Anterior cingulate cortex (tissue), 58 donors: ENCODE measurements around the gene JPT2.
A peak's percentile ranks its signal among the peaks of the same experiment; 100 is the strongest.

ENCODE experiments used
- DNase-seq, 58 donors: peaks; one replicate each; lab custom pipeline; 2025; lab: John Stamatoyannopoulos, UW

Gene JPT2

GRCh38 chr16:1677942-1678499 is at the start of gene JPT2:
JPT2 (plus strand) TSS chr16:1678279; CDS start chr16:1678313, 34 bp downstream.
- peak; percentile 39 to 96 (median 87) for DNase-seq

GRCh38 chr16:1630450-1631213 is 47.4 kb upstream of the JPT2 start:
- no peak for DNase-seq

- no peak for DNase-seq
Observed at GRCh38 chr16:1631230-1631629, 46.8 kb upstream of the JPT2 start.

- DNase-seq: no peak
Observed at GRCh38 chr16:1631931-1632637, 46.0 kb upstream of the JPT2 start.

- DNase-seq: no peak
Observed at GRCh38 chr16:1632638-1632970, 45.5 kb upstream of the JPT2 start.

GRCh38 chr16:1633310-1633709 is 44.8 kb upstream of the JPT2 start:
- no peak for DNase-seq

GRCh38 chr16:1634541-1634940 is 43.5 kb upstream of the JPT2 start:
- DNase-seq: no peak

GRCh38 chr16:1635070-1635469 is 43.0 kb upstream of the JPT2 start:
- no peak for DNase-seq

GRCh38 chr16:1637526-1637925 is 40.6 kb upstream of the JPT2 start:
- DNase-seq: no peak

- no peak for DNase-seq
Observed at GRCh38 chr16:1638757-1639156, 39.3 kb upstream of the JPT2 start.

GRCh38 chr16:1639282-1639681 is 38.8 kb upstream of the JPT2 start:
- no peak for DNase-seq

- DNase-seq: no peak
Observed at GRCh38 chr16:1639860-1640259, 38.2 kb upstream of the JPT2 start.

GRCh38 chr16:1640261-1640941 is 37.7 kb upstream of the JPT2 start:
- no peak for DNase-seq

GRCh38 chr16:1641261-1641660 is 36.8 kb upstream of the JPT2 start:
- no peak for DNase-seq

GRCh38 chr16:1642148-1642547 is 35.9 kb upstream of the JPT2 start:
- DNase-seq: peak in 54 of 58 donors; percentile 6 to 89 (median 67)

- DNase-seq: no peak
Observed at GRCh38 chr16:1642753-1643152, 35.3 kb upstream of the JPT2 start.

- peak in 34 of 58 donors; percentile 7 to 69 (median 40) for DNase-seq
Observed at GRCh38 chr16:1643521-1643920, 34.6 kb upstream of the JPT2 start.

- DNase-seq: peak in 18 of 58 donors; percentile 6 to 75 (median 28)
Observed at GRCh38 chr16:1645914-1646525, 32.1 kb upstream of the JPT2 start.

GRCh38 chr16:1647856-1648255 is 30.2 kb upstream of the JPT2 start:
- no peak for DNase-seq

GRCh38 chr16:1650131-1650530 is 27.9 kb upstream of the JPT2 start:
- DNase-seq: peak in 17 of 58 donors; percentile 5 to 66 (median 23)
